Astrocyte (in vitro differentiated cells and primary cell): ENCODE results near the gene SMTNL2.

Experiments
- EZH2 ChIP-seq: IDR thresholded peaks from 2 replicates; pipeline ENCODE4 v1.6.1; 2012; ENCODE audit warnings: mild to moderate bottlenecking, low read length, inconsistent platforms; ENCODE audit not compliant: insufficient read depth
- TF ChIP-seq, protein P1 (sequence below): IDR thresholded peaks from 2 replicates; pipeline ENCODE4 v1.5.1; 2011; ENCODE audit warnings: low read depth, mild to moderate bottlenecking, inconsistent platforms, low read length, moderate library complexity; ENCODE audit not compliant: insufficient read depth

DNA sequence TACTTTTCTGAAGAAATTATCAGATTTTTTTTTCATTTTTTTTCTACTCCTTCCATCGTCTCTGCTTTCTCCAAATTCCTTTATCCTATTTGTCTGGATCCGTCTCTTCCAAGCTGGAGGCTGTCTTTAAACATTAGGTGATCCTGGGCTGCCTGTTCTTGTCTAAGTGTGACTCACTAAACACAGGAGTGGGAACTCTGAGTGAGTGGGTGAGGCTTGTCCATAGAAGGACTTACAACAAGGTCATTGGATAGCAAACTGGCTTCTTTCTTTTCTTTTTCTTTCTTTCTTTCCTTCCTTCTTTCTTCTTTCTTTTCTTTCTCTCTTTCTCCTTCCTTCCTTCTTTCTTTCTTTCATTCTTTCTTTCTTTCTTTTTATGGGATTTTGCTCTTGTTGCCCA, 38.9 kb downstream of the SMTNL2 start:
- TF ChIP-seq, protein P1, sequence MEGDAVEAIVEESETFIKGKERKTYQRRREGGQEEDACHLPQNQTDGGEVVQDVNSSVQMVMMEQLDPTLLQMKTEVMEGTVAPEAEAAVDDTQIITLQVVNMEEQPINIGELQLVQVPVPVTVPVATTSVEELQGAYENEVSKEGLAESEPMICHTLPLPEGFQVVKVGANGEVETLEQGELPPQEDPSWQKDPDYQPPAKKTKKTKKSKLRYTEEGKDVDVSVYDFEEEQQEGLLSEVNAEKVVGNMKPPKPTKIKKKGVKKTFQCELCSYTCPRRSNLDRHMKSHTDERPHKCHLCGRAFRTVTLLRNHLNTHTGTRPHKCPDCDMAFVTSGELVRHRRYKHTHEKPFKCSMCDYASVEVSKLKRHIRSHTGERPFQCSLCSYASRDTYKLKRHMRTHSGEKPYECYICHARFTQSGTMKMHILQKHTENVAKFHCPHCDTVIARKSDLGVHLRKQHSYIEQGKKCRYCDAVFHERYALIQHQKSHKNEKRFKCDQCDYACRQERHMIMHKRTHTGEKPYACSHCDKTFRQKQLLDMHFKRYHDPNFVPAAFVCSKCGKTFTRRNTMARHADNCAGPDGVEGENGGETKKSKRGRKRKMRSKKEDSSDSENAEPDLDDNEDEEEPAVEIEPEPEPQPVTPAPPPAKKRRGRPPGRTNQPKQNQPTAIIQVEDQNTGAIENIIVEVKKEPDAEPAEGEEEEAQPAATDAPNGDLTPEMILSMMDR: no peak
- no peak for TF ChIP-seq EZH2
